ENCODE measurements around the gene DOCK2.

Gene DOCK2

GRCh38 chr5:169694091-169694625, 57.1 kb downstream of the DOCK2 start:
- no peak for DNase-seq (ENCODE audit: low spot score)

- no peak for DNase-seq (ENCODE audit: low spot score)
Observed at GRCh38 chr5:169695025-169695625, 58.0 kb downstream of the DOCK2 start.

GRCh38 chr5:169695919-169696490, 58.9 kb downstream of the DOCK2 start:
- DNase-seq (ENCODE audit: low spot score): no peak

- DNase-seq (ENCODE audit: low spot score): no peak
Observed at GRCh38 chr5:169696621-169697510, 59.8 kb downstream of the DOCK2 start.

GRCh38 chr5:169697511-169697890, 60.4 kb downstream of the DOCK2 start:
- DNase-seq (ENCODE audit: low spot score): no peak

- DNase-seq (ENCODE audit: low spot score): no peak
Observed at GRCh38 chr5:169697976-169698375, 60.9 kb downstream of the DOCK2 start.

GRCh38 chr5:169700611-169701010, 63.5 kb downstream of the DOCK2 start:
- DNase-seq (ENCODE audit: low spot score): no peak

GRCh38 chr5:169701910-169702451, 64.9 kb downstream of the DOCK2 start:
- no peak for DNase-seq (ENCODE audit: low spot score)

- DNase-seq (ENCODE audit: low spot score): no peak
Observed at GRCh38 chr5:169702693-169703481, 65.8 kb downstream of the DOCK2 start.

GRCh38 chr5:169703813-169704212, 66.7 kb downstream of the DOCK2 start:
- DNase-seq (ENCODE audit: low spot score): no peak

GRCh38 chr5:169705322-169705721, 68.2 kb downstream of the DOCK2 start:
- no peak for DNase-seq (ENCODE audit: low spot score)

- no peak for DNase-seq (ENCODE audit: low spot score)
Observed at GRCh38 chr5:169706071-169706470, 69.0 kb downstream of the DOCK2 start.

- DNase-seq (ENCODE audit: low spot score): no peak
Observed at GRCh38 chr5:169706758-169707450, 69.8 kb downstream of the DOCK2 start.

GRCh38 chr5:169707686-169708085, 70.6 kb downstream of the DOCK2 start:
- DNase-seq (ENCODE audit: low spot score): no peak

- no peak for DNase-seq (ENCODE audit: low spot score)
Observed at GRCh38 chr5:169710675-169711074, 73.6 kb downstream of the DOCK2 start.

GRCh38 chr5:169711551-169712225, 74.6 kb downstream of the DOCK2 start:
- DNase-seq (ENCODE audit: low spot score): no peak

- DNase-seq (ENCODE audit: low spot score): no peak
Observed at GRCh38 chr5:169712428-169712827, 75.4 kb downstream of the DOCK2 start.

GRCh38 chr5:169716287-169716686, 79.2 kb downstream of the DOCK2 start:
- no peak for DNase-seq (ENCODE audit: low spot score)

- DNase-seq (ENCODE audit: low spot score): no peak
Observed at GRCh38 chr5:169717288-169717687, 80.2 kb downstream of the DOCK2 start.
